Activated gamma-delta T cell treated with Interleukin-2 at 50 U/mL for 16 hours (primary cell): ENCODE measurements around the gene PLIN4.

Source experiments
- DNase-seq: peaks from one replicate; pipeline ENCODE4 v3.0.0-alpha.2; 2020

The PLIN4 gene

GRCh38 chr19:4453232-4454179 lies 64.8 kb downstream of the PLIN4 start:
- DNase-seq, result no peak

- DNase-seq, result no peak
Observed at GRCh38 chr19:4452230-4452990, 65.9 kb downstream of the PLIN4 start.
